Lower leg skin (tissue), 3 donors: ENCODE measurements around the gene LRFN5.
"Not testable (repeated sequence)": the region's sequence is repeated elsewhere in the genome, so short reads cannot be mapped to it uniquely, and the experiment has no call there.

Source experiments
- CTCF ChIP-seq, 3 donors: fragments of 450-650 bp; IDR thresholded peaks; one replicate each; pipeline ENCODE4 v1.5.1; 2016; ENCODE audit warnings: antibody characterized with exemption in 3 of 3, mild to moderate bottlenecking in 3 of 3, moderate library complexity in 2 of 3
- POLR2A ChIP-seq, 2 donors: fragments of 450-650 bp; IDR thresholded peaks; one replicate each; pipeline ENCODE4 v1.6.1; 2016 to 2017; ENCODE audit warnings: antibody characterized with exemption in 2 of 2, mild to moderate bottlenecking in 1 of 2, moderate library complexity in 1 of 2

DNA sequence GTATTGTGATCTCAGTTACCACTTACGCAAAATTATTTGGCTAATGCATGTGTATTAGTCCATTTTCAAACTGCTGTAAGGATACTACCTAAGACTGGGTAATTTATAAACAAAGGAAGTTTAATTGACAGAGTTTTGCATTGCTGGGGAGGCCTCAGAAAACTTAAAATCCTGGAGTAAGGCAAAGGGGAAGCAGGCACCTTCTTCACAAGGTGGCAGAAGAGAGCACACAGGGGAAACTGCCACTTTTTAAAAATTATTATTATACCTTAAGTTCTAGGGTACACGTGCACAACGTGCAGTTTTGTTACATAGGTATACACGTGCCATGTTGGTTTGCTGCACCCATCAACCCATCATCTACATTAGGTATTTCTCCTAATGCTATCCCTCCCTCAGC lies 143.9 kb downstream of the LRFN5 start:
- TF ChIP-seq CTCF, POLR2A (IDR thresholded peaks at IDR 0.05): not testable (repeated sequence)
